PFSK-1 (cell line): ENCODE results near the gene PPP3CA.

Experiments used
- FOXP2 ChIP-seq: optimal IDR thresholded peaks from 2 replicates; pipeline ENCODE3; 2011; ENCODE audit warnings: borderline replicate concordance, control low read depth, inconsistent platforms; ENCODE audit not compliant: insufficient read depth; ENCODE audit errors: extremely low read length, extremely low read depth
- POLR2AphosphoS5 ChIP-seq: IDR thresholded peaks from 2 replicates; pipeline ENCODE4 v1.6.1; 2012; ENCODE audit warnings: low read depth, mild to moderate bottlenecking, control low read depth, low read length, moderate library complexity
- SIN3A ChIP-seq: IDR thresholded peaks from 2 replicates; pipeline ENCODE4 v1.6.1; 2012; ENCODE audit warnings: mild to moderate bottlenecking, low read length, moderate library complexity, borderline replicate concordance; ENCODE audit not compliant: insufficient read depth
- TAF1 ChIP-seq: IDR thresholded peaks from 2 replicates; pipeline ENCODE4 v1.6.1; 2012; ENCODE audit warnings: low read length, control low read depth, borderline replicate concordance; ENCODE audit not compliant: insufficient read depth
- TF ChIP-seq, protein P1 (sequence below), 2 experiments: IDR thresholded peaks; 2 replicates each; pipeline versions ENCODE4 v1.6.1 to v1.8.0; 2011 to 2012; ENCODE audit warnings: low read depth in 2 of 2, low read length in 2 of 2, control low read depth in 1 of 2, inconsistent platforms in 1 of 2, mild to moderate bottlenecking in 1 of 2, moderate library complexity in 1 of 2; ENCODE audit not compliant: insufficient read depth in 1 of 2

Gene PPP3CA

DNA sequence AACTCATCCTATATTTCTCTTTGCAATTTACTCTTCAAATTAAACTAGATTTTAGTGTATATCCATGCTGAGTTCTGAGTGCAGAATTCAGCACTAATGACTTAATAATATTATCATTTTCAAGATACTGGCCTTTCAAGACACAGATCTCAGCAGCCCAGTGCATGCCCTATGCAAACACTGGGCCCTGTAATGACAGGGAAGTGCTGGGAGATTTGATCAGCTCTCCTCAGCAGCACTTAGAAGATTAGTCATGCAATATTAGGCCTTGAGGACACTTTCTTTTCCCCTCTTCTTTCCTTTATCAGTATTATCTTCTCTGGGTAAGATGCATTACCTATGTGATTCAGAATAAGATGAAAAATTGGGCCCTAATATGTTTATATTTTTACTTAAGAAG, 207.1 kb downstream of the PPP3CA start:
- no peak for TF ChIP-seq POLR2AphosphoS5

DNA sequence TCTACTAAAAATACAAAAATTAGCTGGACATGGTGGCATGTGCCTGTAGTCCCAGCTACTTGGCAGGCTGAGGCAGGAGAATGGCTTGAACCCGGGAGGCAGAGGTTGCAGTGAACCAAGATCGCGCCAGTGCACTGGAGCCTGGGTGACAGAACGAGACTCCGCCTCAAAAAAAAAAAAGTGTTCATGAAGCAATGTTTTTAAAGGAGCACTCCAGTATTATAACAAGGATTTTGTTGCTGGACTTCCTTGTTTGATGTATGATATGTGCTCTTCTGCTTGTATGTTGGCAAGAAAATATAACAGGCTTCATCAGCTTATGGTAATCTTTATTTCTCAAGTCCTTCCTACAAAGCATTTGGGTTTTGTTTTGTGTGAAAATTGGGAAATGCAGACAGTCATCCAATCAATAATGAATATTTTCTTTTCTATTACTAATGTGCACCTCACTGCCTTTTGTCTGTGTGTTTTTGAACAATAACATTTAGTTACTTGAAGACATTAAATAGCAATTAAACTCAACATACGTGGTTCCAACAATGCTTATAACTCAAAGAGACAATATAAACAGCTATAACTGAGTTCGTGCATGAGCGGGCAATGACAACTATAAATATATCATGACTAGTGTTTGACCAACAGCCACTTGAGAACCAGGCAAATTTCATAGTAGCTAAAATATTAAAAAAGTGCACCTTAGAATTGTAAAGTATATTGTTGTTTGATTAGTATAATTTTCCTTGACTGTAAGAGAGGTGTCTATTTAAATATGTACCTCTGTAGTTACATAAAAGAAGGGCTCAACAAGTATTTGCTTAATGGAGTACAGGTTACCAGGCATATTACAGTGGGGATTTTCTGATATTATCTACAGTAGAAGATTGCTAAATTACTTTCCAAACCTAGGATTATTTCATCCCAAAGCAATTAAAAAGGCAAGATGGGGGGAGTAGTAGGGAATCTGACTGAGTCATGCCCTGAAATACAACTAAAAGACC, 210.7 kb downstream of the PPP3CA start:
- TF ChIP-seq TAF1 (no peak), FOXP2 (no peak), SIN3A (no peak), POLR2AphosphoS5 (no peak)
- TF ChIP-seq, protein P1, sequence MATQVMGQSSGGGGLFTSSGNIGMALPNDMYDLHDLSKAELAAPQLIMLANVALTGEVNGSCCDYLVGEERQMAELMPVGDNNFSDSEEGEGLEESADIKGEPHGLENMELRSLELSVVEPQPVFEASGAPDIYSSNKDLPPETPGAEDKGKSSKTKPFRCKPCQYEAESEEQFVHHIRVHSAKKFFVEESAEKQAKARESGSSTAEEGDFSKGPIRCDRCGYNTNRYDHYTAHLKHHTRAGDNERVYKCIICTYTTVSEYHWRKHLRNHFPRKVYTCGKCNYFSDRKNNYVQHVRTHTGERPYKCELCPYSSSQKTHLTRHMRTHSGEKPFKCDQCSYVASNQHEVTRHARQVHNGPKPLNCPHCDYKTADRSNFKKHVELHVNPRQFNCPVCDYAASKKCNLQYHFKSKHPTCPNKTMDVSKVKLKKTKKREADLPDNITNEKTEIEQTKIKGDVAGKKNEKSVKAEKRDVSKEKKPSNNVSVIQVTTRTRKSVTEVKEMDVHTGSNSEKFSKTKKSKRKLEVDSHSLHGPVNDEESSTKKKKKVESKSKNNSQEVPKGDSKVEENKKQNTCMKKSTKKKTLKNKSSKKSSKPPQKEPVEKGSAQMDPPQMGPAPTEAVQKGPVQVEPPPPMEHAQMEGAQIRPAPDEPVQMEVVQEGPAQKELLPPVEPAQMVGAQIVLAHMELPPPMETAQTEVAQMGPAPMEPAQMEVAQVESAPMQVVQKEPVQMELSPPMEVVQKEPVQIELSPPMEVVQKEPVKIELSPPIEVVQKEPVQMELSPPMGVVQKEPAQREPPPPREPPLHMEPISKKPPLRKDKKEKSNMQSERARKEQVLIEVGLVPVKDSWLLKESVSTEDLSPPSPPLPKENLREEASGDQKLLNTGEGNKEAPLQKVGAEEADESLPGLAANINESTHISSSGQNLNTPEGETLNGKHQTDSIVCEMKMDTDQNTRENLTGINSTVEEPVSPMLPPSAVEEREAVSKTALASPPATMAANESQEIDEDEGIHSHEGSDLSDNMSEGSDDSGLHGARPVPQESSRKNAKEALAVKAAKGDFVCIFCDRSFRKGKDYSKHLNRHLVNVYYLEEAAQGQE (IDR thresholded peaks at IDR 0.05; ENCODE audit: insufficient read depth in 1 of 2, low read depth in 2 of 2, low read length in 2 of 2), result no peak

DNA sequence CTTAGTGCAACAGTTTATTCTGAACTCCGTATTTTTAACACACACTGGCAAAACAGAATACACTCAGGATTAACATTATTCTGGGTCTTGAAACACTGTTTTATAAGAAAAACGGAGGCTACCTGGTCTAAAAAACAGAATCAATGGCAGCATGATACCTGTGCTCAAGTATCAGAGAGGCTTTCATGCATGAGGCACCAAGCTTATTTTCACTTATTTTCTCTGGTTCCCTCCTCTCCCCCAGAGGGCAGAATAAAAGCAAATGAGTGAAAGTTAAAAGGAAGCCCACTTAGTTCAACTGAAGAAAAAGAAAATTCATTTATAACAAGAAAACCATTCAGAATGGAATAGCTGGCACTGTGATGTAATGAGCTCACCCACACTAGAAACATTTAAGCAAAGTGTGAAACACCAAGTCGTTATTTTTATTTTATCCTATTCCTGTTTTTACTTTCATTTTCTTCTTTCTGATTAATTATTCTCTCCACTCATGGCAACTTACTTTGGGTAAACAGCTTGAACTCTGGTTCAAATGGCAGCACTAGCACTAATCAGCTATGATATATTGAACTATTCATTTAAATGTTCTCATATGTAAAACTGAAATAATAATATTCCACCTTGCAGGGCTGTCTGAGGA, 211.8 kb downstream of the PPP3CA start:
- TF ChIP-seq FOXP2, result no peak

DNA sequence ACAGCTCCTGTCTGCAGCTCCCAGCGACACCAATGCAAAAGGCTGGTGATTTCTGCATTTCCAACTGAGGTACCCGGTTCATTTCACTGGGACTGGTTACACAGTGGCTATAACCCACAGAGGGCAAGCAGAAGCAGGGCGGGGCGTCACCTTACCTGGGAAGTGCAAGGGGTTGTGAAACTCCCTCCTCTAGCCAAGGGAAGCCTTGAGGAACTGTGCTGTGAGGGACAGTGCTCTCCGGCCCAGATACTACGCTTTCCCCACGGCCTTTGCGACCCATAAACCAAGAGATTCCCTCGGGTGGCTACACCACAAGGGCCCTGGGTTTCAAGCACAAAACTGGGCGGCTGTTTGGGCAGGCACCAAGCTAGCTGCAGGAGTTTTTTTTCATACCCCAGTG, 218.9 kb downstream of the PPP3CA start:
- TF ChIP-seq POLR2AphosphoS5, result no peak
- TF ChIP-seq, protein P1 (IDR thresholded peaks at IDR 0.05; ENCODE audit: insufficient read depth in 1 of 2, low read depth in 2 of 2, low read length in 2 of 2), result no peak
- TF ChIP-seq FOXP2, result no peak
- TF ChIP-seq TAF1, result no peak
- TF ChIP-seq SIN3A, result no peak

DNA sequence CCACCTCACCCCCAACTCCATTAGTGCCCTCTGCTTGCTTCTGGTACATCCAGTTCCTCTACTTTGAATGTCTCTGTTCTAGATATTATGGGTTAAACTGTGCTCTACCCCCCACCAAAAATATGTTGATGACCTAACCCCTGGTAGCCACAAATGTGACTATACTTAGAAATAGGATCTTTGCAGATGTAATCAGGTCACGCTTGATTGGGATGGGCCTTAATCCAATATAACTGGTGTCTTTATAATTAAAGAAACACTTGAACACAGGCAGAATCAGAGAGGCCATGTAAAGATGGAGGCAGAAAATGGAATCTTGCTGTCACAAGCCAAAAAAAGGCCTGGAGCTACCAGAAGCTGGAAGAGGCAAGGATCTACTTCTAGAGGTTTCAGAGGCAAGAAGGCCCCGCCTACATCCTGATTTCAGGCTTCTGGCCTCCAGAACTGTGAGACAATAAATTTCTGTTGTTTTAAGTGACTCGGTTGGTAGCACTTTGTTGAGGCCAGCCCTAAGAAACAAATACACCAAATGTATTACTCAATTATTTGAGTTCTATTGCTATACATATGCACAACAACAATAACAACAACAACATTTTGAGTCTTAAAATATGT, 220.0 kb downstream of the PPP3CA start:
- no peak for TF ChIP-seq FOXP2
- no peak for TF ChIP-seq TAF1
- TF ChIP-seq SIN3A, result no peak
- TF ChIP-seq, protein P1 (IDR thresholded peaks at IDR 0.05; ENCODE audit: insufficient read depth in 1 of 2, low read depth in 2 of 2, low read length in 2 of 2), result no peak
- TF ChIP-seq POLR2AphosphoS5, result no peak

DNA sequence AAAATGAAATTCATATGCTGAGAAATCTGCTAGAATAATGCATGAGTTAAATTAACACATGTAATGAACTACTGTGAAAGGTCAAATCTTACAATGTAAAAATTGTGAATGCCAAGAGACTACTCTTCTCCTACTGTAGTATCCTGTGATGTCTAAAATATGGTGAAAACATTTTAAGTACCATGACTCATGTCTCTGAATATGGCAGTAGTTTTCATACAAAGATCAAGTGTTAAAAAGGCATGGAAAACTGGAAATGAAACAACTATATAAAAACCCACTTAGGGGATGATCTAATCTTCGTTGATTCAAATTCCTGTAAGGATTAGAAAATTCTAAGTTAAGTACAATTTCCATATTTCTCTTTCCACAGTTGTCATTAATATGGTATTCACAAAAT, 221.3 kb downstream of the PPP3CA start:
- TF ChIP-seq POLR2AphosphoS5 (no peak), FOXP2 (no peak), SIN3A (no peak), TAF1 (no peak)
- TF ChIP-seq, protein P1 (IDR thresholded peaks at IDR 0.05; ENCODE audit: insufficient read depth in 1 of 2, low read depth in 2 of 2, low read length in 2 of 2), result no peak
